ENCODE measurements around the gene MAP2K7. TPM values are rescaled to one million over a fixed set of nuclear protein-coding genes. Genes with fewer than 3 reads are reported as not detected.

MAP2K7 gene
- total and polyA plus RNA-seq, 11 donors, result 11.6 to 35.5 (median 23.5) TPM

GRCh38 chr19:7921302-7921966, 17.8 kb downstream of the MAP2K7 start:
- Histone ChIP-seq H3K9me3 (no peaks in the 10 kb centered on the region), H3K27me3 (peaks cover 4 to 30% (median 20%) of the 10 kb centered on the region in 9 donors), H3K27ac (peak overlapping the region in 11 of 12 donors; percentile 50 to 96 (median 83)), H3K4me3 (peak overlapping the region; percentile 18 to 95 (median 60)), H3K4me1 (peaks cover 8 to 66% (median 40%) of the 10 kb centered on the region in 12 donors), H3K36me3 (peaks cover 0 to 19% (median 14%) of the 10 kb centered on the region in 9 donors)
- DNase-seq (no peak), ATAC-seq (no peak)
- TF ChIP-seq, protein P1, sequence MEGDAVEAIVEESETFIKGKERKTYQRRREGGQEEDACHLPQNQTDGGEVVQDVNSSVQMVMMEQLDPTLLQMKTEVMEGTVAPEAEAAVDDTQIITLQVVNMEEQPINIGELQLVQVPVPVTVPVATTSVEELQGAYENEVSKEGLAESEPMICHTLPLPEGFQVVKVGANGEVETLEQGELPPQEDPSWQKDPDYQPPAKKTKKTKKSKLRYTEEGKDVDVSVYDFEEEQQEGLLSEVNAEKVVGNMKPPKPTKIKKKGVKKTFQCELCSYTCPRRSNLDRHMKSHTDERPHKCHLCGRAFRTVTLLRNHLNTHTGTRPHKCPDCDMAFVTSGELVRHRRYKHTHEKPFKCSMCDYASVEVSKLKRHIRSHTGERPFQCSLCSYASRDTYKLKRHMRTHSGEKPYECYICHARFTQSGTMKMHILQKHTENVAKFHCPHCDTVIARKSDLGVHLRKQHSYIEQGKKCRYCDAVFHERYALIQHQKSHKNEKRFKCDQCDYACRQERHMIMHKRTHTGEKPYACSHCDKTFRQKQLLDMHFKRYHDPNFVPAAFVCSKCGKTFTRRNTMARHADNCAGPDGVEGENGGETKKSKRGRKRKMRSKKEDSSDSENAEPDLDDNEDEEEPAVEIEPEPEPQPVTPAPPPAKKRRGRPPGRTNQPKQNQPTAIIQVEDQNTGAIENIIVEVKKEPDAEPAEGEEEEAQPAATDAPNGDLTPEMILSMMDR (IDR thresholded peaks at IDR 0.05), result no peak
- TF ChIP-seq POLR2A (IDR thresholded peaks at IDR 0.05), result no peak
- 45 to 63% (median 55%) methylated on average over 12 to 17 of the region's 17 CpGs for WGBS, 4 donors
- intact Hi-C loops (cut with DNase I), result loop anchor here in 4 of 10 donors (5.0 kb wide), 2 partner anchors 64 to 69 kb away; no protein-coding TSS in a partner anchor

DNA sequence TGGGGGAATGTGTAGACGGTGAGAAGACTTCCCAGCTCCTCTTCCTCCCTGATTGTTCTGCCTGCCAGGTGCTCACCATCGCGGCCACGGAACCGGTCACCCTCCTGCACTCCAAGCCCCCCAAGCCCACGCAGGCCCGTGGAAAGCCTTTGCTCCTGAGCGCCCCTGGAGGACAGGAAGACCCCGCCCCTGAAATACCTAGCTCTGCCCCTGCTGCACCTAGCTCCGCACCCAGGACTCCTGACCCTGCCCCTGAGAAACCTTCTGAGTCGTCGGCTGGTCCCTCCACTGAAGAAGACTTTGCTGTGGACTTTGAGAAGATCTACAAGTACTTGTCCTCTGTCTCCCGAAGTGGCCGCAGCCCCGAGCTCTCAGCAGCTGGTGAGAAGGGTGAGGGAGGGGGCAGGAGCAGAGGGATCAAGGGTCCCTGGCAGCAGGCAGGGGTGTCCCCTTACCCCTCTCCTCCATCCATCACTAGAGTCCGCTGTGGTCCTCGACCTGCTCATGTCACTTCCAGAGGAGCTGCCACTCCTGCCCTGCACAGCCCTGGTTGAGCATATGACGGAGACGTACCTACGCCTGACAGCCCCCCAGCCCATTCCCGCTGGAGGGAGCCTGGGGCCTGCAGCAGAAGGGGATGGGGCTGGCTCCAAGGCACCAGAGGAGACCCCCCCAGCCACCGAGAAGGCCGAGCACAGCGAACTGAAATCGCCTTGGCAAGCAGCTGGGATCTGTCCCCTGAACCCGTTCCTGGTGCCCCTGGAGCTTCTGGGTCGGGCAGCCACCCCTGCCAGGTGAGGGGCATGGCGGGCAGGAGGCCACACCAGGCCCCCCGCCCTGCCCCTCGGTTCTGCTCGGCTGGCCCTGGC, 18.5 kb downstream of the MAP2K7 start:
- Histone ChIP-seq H3K4me1 (peaks cover 8 to 66% (median 39%) of the 10 kb centered on the region in 12 donors), H3K27ac (peak overlapping the region in 1 of 12 donors; percentile 96), H3K36me3 (peaks cover 0 to 27% (median 14%) of the 10 kb centered on the region in 9 donors), H3K4me3 (peak overlapping the region in 4 of 12 donors; percentile 56 to 95 (median 62)), H3K9me3 (no peaks in the 10 kb centered on the region), H3K27me3 (peaks cover 0 to 23% (median 16%) of the 10 kb centered on the region in 9 donors)
- TF ChIP-seq, protein P1 (IDR thresholded peaks at IDR 0.05), result no peak
- TF ChIP-seq POLR2A (IDR thresholded peaks at IDR 0.05), result no peak
- intact Hi-C loops (cut with DNase I), result loop anchor here in 4 of 10 donors (5.0 kb wide), 2 partner anchors 65 to 70 kb away; no protein-coding TSS in a partner anchor
- 92 to 96% (median 93%) methylated on average over 20 to 31 of the region's 31 CpGs for WGBS, 4 donors
- no peak for ATAC-seq
- DNase-seq, result no peak

DNA sequence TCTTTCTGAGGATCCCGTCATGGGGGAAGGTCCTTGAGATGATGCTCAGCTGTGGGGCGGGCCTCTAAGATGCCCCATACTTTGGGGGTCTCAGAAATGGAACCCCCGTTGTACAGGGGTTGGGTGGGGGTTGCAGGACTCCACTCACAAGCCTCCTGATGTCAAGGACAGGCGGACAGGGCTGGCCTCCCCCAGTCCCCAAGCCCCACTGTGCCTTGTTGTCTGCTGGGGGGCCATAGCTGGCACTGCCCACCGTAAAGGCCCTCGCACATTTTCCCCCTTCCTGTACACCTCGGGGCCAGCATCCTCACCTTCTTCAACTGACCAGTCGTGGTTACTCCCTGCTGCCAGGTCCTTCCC, 19.1 kb downstream of the MAP2K7 start:
- H3K9me3 ChIP-seq, result no peaks in the 10 kb centered on the region
- TF ChIP-seq, protein P1 (IDR thresholded peaks at IDR 0.05), result no peak
- TF ChIP-seq POLR2A (IDR thresholded peaks at IDR 0.05), result no peak
- H3K27ac ChIP-seq, result peak overlapping the region in 1 of 12 donors; percentile 96
- intact Hi-C loops (cut with DNase I), result loop anchor here in 4 of 10 donors (5.0 kb wide), 2 partner anchors 66 to 71 kb away; no protein-coding TSS in a partner anchor
- ATAC-seq, result no peak
- no peak overlapping the region for H3K4me3 ChIP-seq
- 91 to 94% (median 92%) methylated on average over 7 to 8 of the region's 8 CpGs for WGBS, 4 donors
- DNase-seq, result no peak
- H3K4me1 ChIP-seq, result peaks cover 8 to 65% (median 38%) of the 10 kb centered on the region in 12 donors
- H3K36me3 ChIP-seq, result peaks cover 0 to 28% (median 14%) of the 10 kb centered on the region in 9 donors
- peaks cover 0 to 17% (median 10%) of the 10 kb centered on the region in 9 donors for H3K27me3 ChIP-seq
